Activated B cell treated with CpG ODN at 0.5 μM for 24 hours (primary cell): ENCODE measurements around the gene PLAC8L1. TPM values are rescaled to one million over a fixed set of nuclear protein-coding genes. Genes with fewer than 3 reads are reported as not detected.

Experiments used
- ATAC-seq: fragments of 200-7000 bp; cut with Tn5 transposase; one replicate; pipeline ENCODE4 v1.10.0; 2021; ENCODE audit warnings: low read depth, mild to moderate bottlenecking, moderate library complexity
- CTCF ChIA-PET: fragments of 350-600 bp; sonication (Branson Sonifier 250); formaldehyde crosslinking; loops from one replicate; lab custom pipeline; 2021; ENCODE audit warnings: antibody characterized with exemption; lab: Charles Lee
- POLR2A ChIA-PET: fragments of 350-600 bp; sonication (Branson Sonifier 250); formaldehyde crosslinking; loops from one replicate; lab custom pipeline; 2021; ENCODE audit warnings: antibody characterized with exemption; lab: Charles Lee
- DNase-seq: peaks from one replicate; pipeline ENCODE4 v3.0.0; 2022
- H3K27ac Mint-ChIP-seq: one replicate; pipeline ENCODE4 v1.8.0; 2020; ENCODE audit warnings: mixed read lengths
- H3K27me3 Mint-ChIP-seq: one replicate; pipeline ENCODE4 v1.8.0; 2021; ENCODE audit warnings: mixed read lengths
- H3K36me3 Mint-ChIP-seq: one replicate; pipeline ENCODE4 v1.8.0; 2021; ENCODE audit warnings: low read depth, mixed read lengths
- H3K4me1 Mint-ChIP-seq: one replicate; pipeline ENCODE4 v1.8.0; 2021; ENCODE audit warnings: mixed read lengths
- H3K4me3 Mint-ChIP-seq: one replicate; pipeline ENCODE4 v1.8.0; 2020; ENCODE audit warnings: mild to moderate bottlenecking, mixed read lengths
- H3K9me3 Mint-ChIP-seq: one replicate; pipeline ENCODE4 v1.8.0; 2020; ENCODE audit warnings: mixed read lengths
- CTCF ChIP-seq: fragments of 200-600 bp; IDR thresholded peaks from one replicate; pipeline ENCODE4 v1.8.0; 2022; ENCODE audit warnings: antibody characterized with exemption, mild to moderate bottlenecking
- intact Hi-C: fragments of 100-400 bp; cut with micrococcal nuclease; formaldehyde crosslinking; loops from one replicate; pipeline ENCODE4 v1.15.1; 2024
- total RNA-seq: library from RNA; stranded (reverse); gene quantifications from 2 replicates; pipeline ENCODE4 v1.2.3, GENCODE V29; 2022

Gene PLAC8L1
- total RNA-seq, 1 donor from 2014 or later, result 0.78 TPM

GRCh38 chr5:146082798-146083197 is 22.6 kb downstream of the PLAC8L1 start:
- POLR2A ChIA-PET, result no interaction called here
- CTCF ChIA-PET, result no interaction called here
- DNase-seq, result no peak
- Mint-ChIP-seq H3K36me3 (no peaks in the 10 kb centered on the region), H3K27me3 (peaks cover 7% of the 10 kb centered on the region), H3K4me1 (peaks cover 10% of the 10 kb centered on the region), H3K27ac (no peak overlapping the region), H3K4me3 (no peak overlapping the region), H3K9me3 (no peaks in the 10 kb centered on the region)
- TF ChIP-seq CTCF, result no peak
- intact Hi-C loops, result no loop called here
- no peak for ATAC-seq

DNA sequence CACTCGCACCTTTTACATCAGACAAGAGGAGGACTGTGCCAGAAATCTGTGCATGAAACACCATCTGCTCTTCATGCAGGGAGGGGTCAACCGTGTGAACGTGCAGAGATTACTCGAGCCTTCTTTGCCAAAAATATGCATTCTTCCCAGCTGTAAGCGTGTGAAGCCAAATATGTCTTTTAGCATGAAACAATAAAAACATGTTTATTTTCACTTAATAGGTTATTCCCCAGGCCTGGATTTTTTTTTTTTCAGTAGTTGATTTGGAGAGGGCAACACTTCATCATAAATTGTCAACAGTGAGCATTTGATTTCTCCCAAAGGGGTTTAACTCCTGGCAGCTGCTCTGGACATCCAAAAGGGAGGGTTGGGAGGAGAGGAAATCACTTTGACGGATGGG is 23.8 kb downstream of the PLAC8L1 start:
- CTCF ChIA-PET, result no interaction called here
- Mint-ChIP-seq H3K4me3 (no peak overlapping the region), H3K36me3 (no peaks in the 10 kb centered on the region), H3K9me3 (no peaks in the 10 kb centered on the region), H3K27ac (no peak overlapping the region), H3K4me1 (peaks cover 10% of the 10 kb centered on the region), H3K27me3 (peaks cover 7% of the 10 kb centered on the region)
- ATAC-seq (no peak), DNase-seq (no peak)
- POLR2A ChIA-PET, result no interaction called here
- TF ChIP-seq CTCF, result no peak
- intact Hi-C loops, result no loop called here

- Mint-ChIP-seq H3K4me3 (no peak overlapping the region), H3K4me1 (peaks cover 10% of the 10 kb centered on the region), H3K27me3 (peaks cover 7% of the 10 kb centered on the region), H3K9me3 (no peaks in the 10 kb centered on the region), H3K27ac (no peak overlapping the region), H3K36me3 (no peaks in the 10 kb centered on the region)
- intact Hi-C loops, result no loop called here
- DNase-seq (no peak), ATAC-seq (no peak)
- TF ChIP-seq CTCF, result no peak
- ChIA-PET CTCF (no interaction called here), POLR2A (no interaction called here)
Observed at GRCh38 chr5:146079695-146080373, 25.5 kb downstream of the PLAC8L1 start.

DNA sequence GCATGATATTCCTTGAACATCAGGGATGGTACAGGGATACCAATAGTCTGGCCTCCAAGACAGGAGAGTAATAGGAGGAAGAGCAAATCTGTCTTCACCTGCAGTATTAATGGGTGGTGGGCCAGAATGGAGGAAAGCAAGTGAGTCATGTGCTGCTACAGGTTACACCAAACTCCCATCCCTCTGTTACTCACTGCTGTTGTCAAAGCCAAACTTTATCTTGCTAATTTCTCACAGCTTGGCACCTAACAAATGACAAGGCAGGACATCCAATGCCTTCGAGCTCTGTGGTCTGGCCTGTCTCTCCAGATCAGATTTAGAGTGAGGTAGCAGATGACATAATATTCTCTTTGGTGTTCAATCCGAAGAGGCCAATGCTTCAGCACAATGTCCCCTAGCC is 26.8 kb downstream of the PLAC8L1 start:
- intact Hi-C loops, result no loop called here
- peaks cover 10% of the 10 kb centered on the region for H3K4me1 Mint-ChIP-seq
- no peak overlapping the region for H3K4me3 Mint-ChIP-seq
- POLR2A ChIA-PET, result no interaction called here
- no peaks in the 10 kb centered on the region for H3K36me3 Mint-ChIP-seq
- no peak for TF ChIP-seq CTCF
- ATAC-seq (no peak), DNase-seq (no peak)
- peaks cover 7% of the 10 kb centered on the region for H3K27me3 Mint-ChIP-seq
- H3K9me3 Mint-ChIP-seq, result no peaks in the 10 kb centered on the region
- H3K27ac Mint-ChIP-seq, result no peak overlapping the region
- CTCF ChIA-PET, result no interaction called here

- CTCF ChIA-PET, result no interaction called here
- POLR2A ChIA-PET, result no interaction called here
- TF ChIP-seq CTCF, result no peak
- ATAC-seq, result no peak
- Mint-ChIP-seq H3K27ac (no peak overlapping the region), H3K36me3 (no peaks in the 10 kb centered on the region), H3K4me3 (no peak overlapping the region), H3K27me3 (peaks cover 13% of the 10 kb centered on the region), H3K9me3 (no peaks in the 10 kb centered on the region), H3K4me1 (peaks cover 10% of the 10 kb centered on the region)
- intact Hi-C loops, result no loop called here
- no peak for DNase-seq
Observed at GRCh38 chr5:146076455-146076854, 28.9 kb downstream of the PLAC8L1 start.
